ENCODE data around the gene GATA2. TPM values are rescaled to one million over a fixed set of nuclear protein-coding genes. Genes with fewer than 3 reads are reported as not detected.

The GATA2 gene
- total RNA-seq, 1 experiment from 2014 or later: 18.6 TPM

DNA sequence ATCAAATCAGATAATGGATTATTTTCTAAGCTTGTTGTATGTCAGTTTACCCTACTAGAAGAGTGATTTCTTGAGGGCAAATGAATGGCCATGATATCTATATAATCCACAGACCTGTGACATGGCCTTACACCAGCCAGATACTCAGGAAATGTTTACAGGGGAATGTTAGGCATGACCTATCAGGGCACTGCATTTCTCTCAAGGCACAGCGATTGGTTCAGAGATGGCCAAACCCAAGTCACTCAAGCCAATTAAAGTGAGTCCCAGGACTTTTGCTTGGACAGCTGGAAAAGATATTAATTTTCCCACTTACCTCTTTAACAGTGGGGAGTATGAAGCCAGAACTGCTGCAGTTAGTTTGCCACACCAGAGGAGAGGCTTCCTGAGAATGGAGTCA is 28.7 kb upstream of the GATA2 start:
- no TSS peak for BruUV-seq (replicated peaks)
- no peak for DNase-seq (ENCODE audit: low read depth, low spot score)
- Histone ChIP-seq H2AFZ (ENCODE audit: low read depth, low read length, poor library complexity, severe bottlenecking) (no peak overlapping the region), H3K27me3 (ENCODE audit: insufficient read depth, low read length) (peaks cover 14% of the 10 kb centered on the region; the same call in 1 of the 2 replicates), H3K4me1 (ENCODE audit: control insufficient read depth in 1 of 2, insufficient read depth in 2 of 2, low read length in 2 of 2) (no peaks in the 10 kb centered on the region), H4K20me1 (ENCODE audit: insufficient read depth) (no peaks in the 10 kb centered on the region), H3K4me2 (ENCODE audit: low read length) (no peak overlapping the region), H3K9ac (ENCODE audit: low read length) (no peak overlapping the region), H3K9me2 (ENCODE audit: insufficient read depth) (no peaks in the 10 kb centered on the region), H3K27ac (ENCODE audit: low read depth, low read length) (no peak overlapping the region), H3K4me3 (replicated peaks in 1 of 2; ENCODE audit: low read depth in 1 of 2, low read length in 2 of 2) (no peak overlapping the region), H3K9me3 (ENCODE audit: control insufficient read depth in 1 of 2, insufficient read depth in 1 of 2, low read depth in 1 of 2, low read length in 2 of 2) (no peaks in the 10 kb centered on the region), H3K36me3 (ENCODE audit: control insufficient read depth in 1 of 2, insufficient read depth in 2 of 2, low read length in 2 of 2) (no peaks in the 10 kb centered on the region), H3K79me2 (ENCODE audit: insufficient read depth, low read length) (no peaks in the 10 kb centered on the region)
- ChIA-PET POLR2A (no interaction called here), CTCF (no interaction called here), RAD21 (ENCODE audit: low non-redundant PET in 1 of 2, low total read pairs in 2 of 2, uncharacterized antibody in 2 of 2, unreplicated experiment in 2 of 2) (no interaction called here)
- TF ChIP-seq ZNF274 (IDR thresholded peaks at IDR 0.05; ENCODE audit: low read depth, low read length) (no peak), SP1 (IDR thresholded peaks at IDR 0.05; ENCODE audit: low read depth) (no peak), POLR2A (IDR thresholded peaks at IDR 0.05; ENCODE audit: borderline replicate concordance, extremely low read depth, insufficient read depth, insufficient read length) (no peak), FOSL1 (IDR thresholded peaks at IDR 0.05; ENCODE audit: low read depth) (no peak), ZFX (IDR thresholded peaks at IDR 0.05) (no peak), JUND (IDR thresholded peaks at IDR 0.05) (no peak), EZH2phosphoT487 (IDR thresholded peaks at IDR 0.05; ENCODE audit: borderline replicate concordance) (no peak), CEBPB (IDR thresholded peaks at IDR 0.05; ENCODE audit: low read depth) (no peak), ELF1 (IDR thresholded peaks at IDR 0.05; ENCODE audit: borderline replicate concordance, low read depth) (no peak), TCF7L2 (IDR thresholded peaks at IDR 0.05; ENCODE audit: borderline replicate concordance, extremely low read depth, insufficient read depth, insufficient read length) (no peak), SRF (IDR thresholded peaks at IDR 0.05; ENCODE audit: low read depth) (no peak)
- TF ChIP-seq, protein P1, sequence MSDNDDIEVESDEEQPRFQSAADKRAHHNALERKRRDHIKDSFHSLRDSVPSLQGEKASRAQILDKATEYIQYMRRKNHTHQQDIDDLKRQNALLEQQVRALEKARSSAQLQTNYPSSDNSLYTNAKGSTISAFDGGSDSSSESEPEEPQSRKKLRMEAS (IDR thresholded peaks at IDR 0.05): no peak
- TF ChIP-seq, protein P2, sequence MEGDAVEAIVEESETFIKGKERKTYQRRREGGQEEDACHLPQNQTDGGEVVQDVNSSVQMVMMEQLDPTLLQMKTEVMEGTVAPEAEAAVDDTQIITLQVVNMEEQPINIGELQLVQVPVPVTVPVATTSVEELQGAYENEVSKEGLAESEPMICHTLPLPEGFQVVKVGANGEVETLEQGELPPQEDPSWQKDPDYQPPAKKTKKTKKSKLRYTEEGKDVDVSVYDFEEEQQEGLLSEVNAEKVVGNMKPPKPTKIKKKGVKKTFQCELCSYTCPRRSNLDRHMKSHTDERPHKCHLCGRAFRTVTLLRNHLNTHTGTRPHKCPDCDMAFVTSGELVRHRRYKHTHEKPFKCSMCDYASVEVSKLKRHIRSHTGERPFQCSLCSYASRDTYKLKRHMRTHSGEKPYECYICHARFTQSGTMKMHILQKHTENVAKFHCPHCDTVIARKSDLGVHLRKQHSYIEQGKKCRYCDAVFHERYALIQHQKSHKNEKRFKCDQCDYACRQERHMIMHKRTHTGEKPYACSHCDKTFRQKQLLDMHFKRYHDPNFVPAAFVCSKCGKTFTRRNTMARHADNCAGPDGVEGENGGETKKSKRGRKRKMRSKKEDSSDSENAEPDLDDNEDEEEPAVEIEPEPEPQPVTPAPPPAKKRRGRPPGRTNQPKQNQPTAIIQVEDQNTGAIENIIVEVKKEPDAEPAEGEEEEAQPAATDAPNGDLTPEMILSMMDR (IDR thresholded peaks at IDR 0.05 in 2 of 3, conservative IDR thresholded peaks at IDR 0.05 in 1 of 3; ENCODE audit: borderline replicate concordance in 1 of 3, insufficient read depth in 1 of 3, low read depth in 2 of 3, low read length in 2 of 3): no peak
- ATAC-seq: no peak
- intact Hi-C loops (cut with micrococcal nuclease): no loop called here
